HepG2 (cell line): Measurements from ENCODE around the gene PRDM11. TPM values are rescaled to one million over a fixed set of nuclear protein-coding genes. Genes with fewer than 3 reads are reported as not detected.

Source experiments
- ESRRA ChIP-seq: sonication (generic); formaldehyde crosslinking; IDR thresholded peaks from 2 replicates; pipeline ENCODE4 v1.5.1; 2020; ENCODE audit warnings: mild to moderate bottlenecking, low read depth, missing genetic modification reagents
- FOSL1 ChIP-seq: sonication (generic); formaldehyde crosslinking; IDR thresholded peaks from 2 replicates; pipeline ENCODE4 v1.9.0; 2021; ENCODE audit warnings: missing genetic modification reagents, borderline replicate concordance
- NAIF1 ChIP-seq: sonication (generic); formaldehyde crosslinking; IDR thresholded peaks from 2 replicates; pipeline ENCODE4 v1.5.0; 2020; ENCODE audit warnings: mild to moderate bottlenecking, missing genetic modification reagents, borderline replicate concordance
- NKX3-1 ChIP-seq: sonication (generic); formaldehyde crosslinking; IDR thresholded peaks from 2 replicates; pipeline ENCODE4 v1.5.0; 2020; ENCODE audit warnings: missing genetic modification reagents
- PAWR ChIP-seq: sonication (generic); formaldehyde crosslinking; IDR thresholded peaks from 2 replicates; pipeline ENCODE4 v1.4.0; 2020; ENCODE audit warnings: missing genetic modification reagents, mild to moderate bottlenecking, borderline replicate concordance
- RBM39 ChIP-seq: fragments of 200-400 bp; formaldehyde crosslinking; IDR thresholded peaks from one replicate; pipeline ENCODE4 v1.6.1; 2018; ENCODE audit warnings: antibody characterized with exemption, mild to moderate bottlenecking, low read depth, low read length; ENCODE audit not compliant: poor library complexity, severe bottlenecking
- REST ChIP-seq, 2 experiments: IDR thresholded peaks; 2 replicates each; pipeline ENCODE4 v1.6.1; 2011 to 2012; ENCODE audit warnings: low read length in 2 of 2, borderline replicate concordance in 1 of 2, low read depth in 1 of 2, mild to moderate bottlenecking in 1 of 2, moderate library complexity in 1 of 2
- RFX5 ChIP-seq: IDR thresholded peaks from 2 replicates; pipeline ENCODE4 v1.6.1; 2011; ENCODE audit warnings: low read depth, low read length, improper control_type of control experiment
- TRIM22 ChIP-seq: fragments of 450-650 bp; IDR thresholded peaks from 2 replicates; pipeline ENCODE4 v1.6.1; 2017
- U2AF2 ChIP-seq: fragments of 200-400 bp; formaldehyde crosslinking; IDR thresholded peaks from 2 replicates; pipeline ENCODE4 v1.6.1; 2017; ENCODE audit warnings: low read depth, mild to moderate bottlenecking, low read length
- UBTF ChIP-seq: sonication (generic); formaldehyde crosslinking; IDR thresholded peaks from 2 replicates; pipeline ENCODE4 v1.4.0; 2020; ENCODE audit warnings: mild to moderate bottlenecking, missing genetic modification reagents
- USF2 ChIP-seq, 2 experiments: sonication (generic) in 1 of 2; formaldehyde crosslinking in 1 of 2; IDR thresholded peaks; 2 replicates each; pipeline versions ENCODE4 v1.5.1 to v1.6.1; 2011 to 2020; ENCODE audit warnings: borderline replicate concordance in 1 of 2, low read depth in 1 of 2, low read length in 1 of 2, mild to moderate bottlenecking in 1 of 2, missing genetic modification reagents in 1 of 2, moderate library complexity in 1 of 2
- ZKSCAN1 ChIP-seq: fragments of 150-350 bp; IDR thresholded peaks from 2 replicates; pipeline ENCODE4 v1.6.1; 2014; ENCODE audit warnings: low read length
- ZNF501 ChIP-seq: sonication (generic); formaldehyde crosslinking; IDR thresholded peaks from 2 replicates; pipeline ENCODE4 v1.5.1; 2020; ENCODE audit warnings: mild to moderate bottlenecking, moderate library complexity, missing genetic modification reagents
- ZXDC ChIP-seq: sonication (generic); formaldehyde crosslinking; IDR thresholded peaks from 2 replicates; pipeline ENCODE4 v1.5.0; 2020; ENCODE audit warnings: mild to moderate bottlenecking, missing genetic modification reagents
- polyA plus RNA-seq, 8 experiments: library from polyadenylated mRNA; depleted of rRNA in 3 of 8; stranded (reverse) in 7 of 8; unstranded in 1 of 8; fragments of >200 nt; fragmentation: Illumina TruSeq in 4 of 8; extraction: Trizol in 4 of 8; gene quantifications; 2 replicates each; pipeline versions ENCODE4 v1.2.1 to v1.2.3, GENCODE V29; 2011 to 2016; ENCODE audit warnings: low read depth in 4 of 8, missing spikeins in 1 of 8, mixed read lengths in 1 of 8; ENCODE audit not compliant: insufficient read depth in 1 of 8
- total RNA-seq, 5 experiments: library from RNA; depleted of rRNA; stranded (reverse); fragments of >200 nt; fragmentation: Illumina TruSeq; extraction: Trizol; gene quantifications; 2 replicates each; pipeline ENCODE4 v1.2.3, GENCODE V29; 2016; ENCODE audit warnings: low read depth in 1 of 5

Gene PRDM11
- total and polyA plus RNA-seq, 2 of the 13 experiments (the other 11 are each of a cell fraction or from before 2014, with no cell fraction given) = 3.4 to 4.7 TPM

GRCh38 chr11:45097721-45098493 is 48.5 kb upstream of the PRDM11 start (continued):
- TF ChIP-seq USF2 (IDR thresholded peaks at IDR 0.05; ENCODE audit: low read depth, low read length) (peak; percentile 66), USF2 (CRISPR knock-in tag; IDR thresholded peaks at IDR 0.05; ENCODE audit: borderline replicate concordance) (no peak; the same call in 1 of the 2 replicates), UBTF (CRISPR knock-in tag) (no peak), U2AF2 (no peak), RBM39 (no peak), ESRRA (no peak), REST (IDR thresholded peaks at IDR 0.05; ENCODE audit: borderline replicate concordance in 1 of 2, low read depth in 1 of 2, low read length in 2 of 2) (peak; percentile 63 to 91), PAWR (CRISPR knock-in tag) (no peak), ZKSCAN1 (no peak), FOSL1 (CRISPR knock-in tag) (no peak), ZXDC (CRISPR knock-in tag) (no peak), NKX3-1 (CRISPR knock-in tag) (no peak), TRIM22 (no peak), ZNF501 (CRISPR knock-in tag) (no peak), NAIF1 (CRISPR knock-in tag) (no peak), RFX5 (no peak)
